Endodermal cell (in vitro differentiated cells): ENCODE data around the gene ABR. TPM values are rescaled to one million over a fixed set of nuclear protein-coding genes. Genes with fewer than 3 reads are reported as not detected.
"Not testable (repeated sequence)": the region's sequence is repeated elsewhere in the genome, so short reads cannot be mapped to it uniquely, and the experiment has no call there.

ENCODE experiments used
- DNase-seq: peaks from one replicate; pipeline ENCODE4 v3.0.0-alpha.2; 2017
- H3K27ac ChIP-seq: 2 replicates; pipeline ENCODE4 v1.5.1; 2013; ENCODE audit warnings: mild to moderate bottlenecking, low read depth, low read length, moderate library complexity
- H3K27me3 ChIP-seq: 2 replicates; pipeline ENCODE4 v1.6.1; 2013; ENCODE audit warnings: mild to moderate bottlenecking, low read length, moderate library complexity; ENCODE audit not compliant: insufficient read depth, control insufficient read depth, poor library complexity, severe bottlenecking
- H3K36me3 ChIP-seq: 2 replicates; pipeline ENCODE4 v1.7.0; 2013; ENCODE audit warnings: mild to moderate bottlenecking, low read length, moderate library complexity; ENCODE audit not compliant: control insufficient read depth, insufficient read depth
- H3K4me1 ChIP-seq: one replicate; pipeline ENCODE4 v1.7.0; 2013; ENCODE audit warnings: low read length; ENCODE audit not compliant: control insufficient read depth, insufficient read depth
- H3K4me3 ChIP-seq: 2 replicates; pipeline ENCODE4 v1.5.1; 2013; ENCODE audit warnings: mild to moderate bottlenecking, low read length, moderate library complexity
- H3K9ac ChIP-seq: 2 replicates; pipeline ENCODE4 v1.6.1; 2013; ENCODE audit warnings: mild to moderate bottlenecking, low read length, moderate library complexity; ENCODE audit not compliant: poor library complexity, severe bottlenecking; ENCODE audit errors: extremely low read depth
- H3K9me3 ChIP-seq: 2 replicates; pipeline ENCODE4 v1.6.1; 2013; ENCODE audit warnings: mild to moderate bottlenecking, low read length, moderate library complexity; ENCODE audit not compliant: control insufficient read depth
- H3K27ac Mint-ChIP-seq: 2 replicates; pipeline ENCODE4 v1.8.0; 2020; ENCODE audit warnings: mixed read lengths
- H3K27me3 Mint-ChIP-seq: 2 replicates; pipeline ENCODE4 v1.8.0; 2021; ENCODE audit warnings: mild to moderate bottlenecking, mixed read lengths; ENCODE audit not compliant: insufficient read depth
- H3K36me3 Mint-ChIP-seq: 2 replicates; pipeline ENCODE4 v1.8.0; 2020; ENCODE audit warnings: low read depth, mixed read lengths
- H3K4me1 Mint-ChIP-seq: 2 replicates; pipeline ENCODE4 v1.8.0; 2020; ENCODE audit warnings: mixed read lengths
- H3K4me3 Mint-ChIP-seq: 2 replicates; pipeline ENCODE4 v1.8.0; 2020; ENCODE audit warnings: mild to moderate bottlenecking, moderate library complexity, mixed read lengths
- H3K9me3 Mint-ChIP-seq: 2 replicates; pipeline ENCODE4 v1.8.0; 2020; ENCODE audit warnings: mild to moderate bottlenecking, mixed read lengths
- CTCF ChIP-seq: fragments of 200-600 bp; sonication (generic); conservative IDR thresholded peaks from 2 replicates; pipeline ENCODE4 v1.5.0; 2021; ENCODE audit warnings: antibody characterized with exemption, mild to moderate bottlenecking
- WGBS, 2 experiments: methylation state at CpG; one replicate each; pipeline versions ENCODE4 v1.1.5 to v1.1.7; 2013; ENCODE audit warnings: missing lambda C conversion rate in 2 of 2, mixed read lengths in 1 of 2; ENCODE audit not compliant: insufficient coverage in 1 of 2, insufficient read length in 1 of 2; 5-methylcytosine and 5-hydroxymethylcytosine counted together
- total RNA-seq, 2 donors: library from RNA; stranded (reverse); fragmentation: NEBNext Ultra II Directional in 1 of 2; extraction: Animal tissue kit (Norgen Biotek cat#: 25700) in 1 of 2; gene quantifications; 2 replicates in 1 of 2; 3 replicates in 1 of 2; pipeline ENCODE4 v1.2.1, GENCODE V29; 2021

ABR gene
- total RNA-seq, 2 donors from 2014 or later: 51.1 to 58.7 TPM

- Histone ChIP-seq H3K9me3 (no peaks in the 10 kb centered on the region), H3K4me3 (no peak overlapping the region), H3K27me3 (no peaks in the 10 kb centered on the region), H3K36me3 (peaks cover 7% of the 10 kb centered on the region), H3K4me1 (no peaks in the 10 kb centered on the region), H3K9ac (no peak overlapping the region), H3K27ac (peak overlapping the region; percentile 79)
- no peaks in the 10 kb centered on the region for H3K27me3 Mint-ChIP-seq
- TF ChIP-seq CTCF: no peak
- WGBS, 2 experiments: 85 to 90% methylated on average over 10 to 21 of the region's 21 CpGs
- H3K36me3 Mint-ChIP-seq: peaks cover 27% of the 10 kb centered on the region
- H3K27ac Mint-ChIP-seq: no peak overlapping the region
- DNase-seq: peak; percentile 59
- H3K9me3 Mint-ChIP-seq: no peaks in the 10 kb centered on the region
- no peaks in the 10 kb centered on the region for H3K4me1 Mint-ChIP-seq
- no peak overlapping the region for H3K4me3 Mint-ChIP-seq
These were observed 132.5 kb downstream of the ABR start for GRCh38 chr17:1047177-1047878.

GRCh38 chr17:1045456-1045855, 134.3 kb downstream of the ABR start:
- peaks cover 11% of the 10 kb centered on the region for H3K36me3 ChIP-seq
- no peak overlapping the region for H3K27ac Mint-ChIP-seq

GRCh38 chr17:1044387-1045009, 135.3 kb downstream of the ABR start:
- H3K36me3 Mint-ChIP-seq: peaks cover 27% of the 10 kb centered on the region
- WGBS, 2 experiments: 96 to 100% methylated on average over 3 to 13 of the region's 13 CpGs
- not testable (repeated sequence) for H3K27ac ChIP-seq, H3K9me3 Mint-ChIP-seq, H3K4me1 ChIP-seq, H3K27me3 ChIP-seq, H3K4me3 Mint-ChIP-seq, H3K4me1 Mint-ChIP-seq, H3K27ac Mint-ChIP-seq, H3K27me3 Mint-ChIP-seq, DNase-seq, H3K9ac ChIP-seq, H3K4me3 ChIP-seq, H3K9me3 ChIP-seq
- peaks cover 11% of the 10 kb centered on the region for H3K36me3 ChIP-seq

More at GRCh38 chr17:1045456-1045855, 134.3 kb downstream of the ABR start:
- H3K9me3 Mint-ChIP-seq: no peaks in the 10 kb centered on the region
- Histone ChIP-seq H3K4me1 (no peaks in the 10 kb centered on the region), H3K4me3 (no peak overlapping the region), H3K9ac (no peak overlapping the region), H3K27ac (no peak overlapping the region), H3K9me3 (no peaks in the 10 kb centered on the region), H3K27me3 (no peaks in the 10 kb centered on the region)
- no peaks in the 10 kb centered on the region for H3K4me1 Mint-ChIP-seq
- TF ChIP-seq CTCF: no peak
- no peak for DNase-seq
- no peaks in the 10 kb centered on the region for H3K27me3 Mint-ChIP-seq
- no peak overlapping the region for H3K4me3 Mint-ChIP-seq
- WGBS, 2 experiments: 86 to 90% methylated on average over 8 to 9 of the region's 9 CpGs
- H3K36me3 Mint-ChIP-seq: peaks cover 31% of the 10 kb centered on the region
